ENCODE data around the gene UTP20.

- TF ChIP-seq CTCF (IDR thresholded peaks at IDR 0.05) (no peak), POLR2A (IDR thresholded peaks at IDR 0.05) (no peak), EP300 (IDR thresholded peaks at IDR 0.05) (no peak), POLR2AphosphoS5 (IDR thresholded peaks at IDR 0.05) (no peak)
These were observed 36.3 kb upstream of the UTP20 start for GRCh38 chr12:101243616-101244015.
